Measurements from ENCODE around the gene CC2D2B.
A peak's percentile ranks its signal among the peaks of the same experiment; 100 is the strongest.

The CC2D2B gene

GRCh38 chr10:96043033-96043892 is 135.5 kb downstream of the CC2D2B start, which contains the start of gene CCNJ:
CCNJ (plus strand) TSS chr10:96043583; CDS start chr10:96044394, 811 bp downstream.
- no peak for TF ChIP-seq CTCF (IDR thresholded peaks at IDR 0.05)

- TF ChIP-seq CTCF (IDR thresholded peaks at IDR 0.05), result no peak
Measured at GRCh38 chr10:96043893-96044715, 136.3 kb downstream of the CC2D2B start.

- TF ChIP-seq CTCF (IDR thresholded peaks at IDR 0.05), result no peak
Measured at GRCh38 chr10:96044736-96045135, 137.0 kb downstream of the CC2D2B start.

- TF ChIP-seq CTCF (IDR thresholded peaks at IDR 0.05), result no peak
Measured at GRCh38 chr10:96046546-96046945, 138.8 kb downstream of the CC2D2B start.

GRCh38 chr10:96047004-96047649 is 139.4 kb downstream of the CC2D2B start:
- TF ChIP-seq CTCF (IDR thresholded peaks at IDR 0.05), result peak; percentile 29; the same call in 1 of the 2 replicates

GRCh38 chr10:96049340-96049739 is 141.6 kb downstream of the CC2D2B start:
- TF ChIP-seq CTCF (IDR thresholded peaks at IDR 0.05), result no peak

GRCh38 chr10:96053985-96054384 is 146.2 kb downstream of the CC2D2B start:
- no peak for TF ChIP-seq CTCF (IDR thresholded peaks at IDR 0.05)

Data from LNCAP (cell line).